ENCODE results near the gene LHX3.

Gene LHX3

GRCh38 chr9:136185066-136185465, 19.9 kb downstream of the LHX3 start:
- DNase-seq (ENCODE audit: extremely low spot score, insufficient read length, low read depth) (no peak), FAIRE-seq (no peak)

GRCh38 chr9:136182850-136183422, 22.0 kb downstream of the LHX3 start:
- DNase-seq (ENCODE audit: extremely low spot score, insufficient read length, low read depth) = no peak
- FAIRE-seq = no peak

- FAIRE-seq = no peak
- no peak for DNase-seq (ENCODE audit: extremely low spot score, insufficient read length, low read depth)
Measured at GRCh38 chr9:136182420-136182787, 22.5 kb downstream of the LHX3 start.

- no peak for FAIRE-seq
- DNase-seq (ENCODE audit: extremely low spot score, insufficient read length, low read depth) = no peak
Measured at GRCh38 chr9:136181784-136182419, 23.0 kb downstream of the LHX3 start.

GRCh38 chr9:136180586-136180985, 24.3 kb downstream of the LHX3 start:
- DNase-seq (ENCODE audit: extremely low spot score, insufficient read length, low read depth) (no peak), FAIRE-seq (no peak)

- no peak for FAIRE-seq
- no peak for DNase-seq (ENCODE audit: extremely low spot score, insufficient read length, low read depth)
Measured at GRCh38 chr9:136179761-136180160, 25.2 kb downstream of the LHX3 start.

GRCh38 chr9:136179101-136179616, 25.8 kb downstream of the LHX3 start:
- FAIRE-seq = no peak
- no peak for DNase-seq (ENCODE audit: extremely low spot score, insufficient read length, low read depth)

- no peak for DNase-seq (ENCODE audit: extremely low spot score, insufficient read length, low read depth)
- no peak for FAIRE-seq
Measured at GRCh38 chr9:136178773-136179075, 26.2 kb downstream of the LHX3 start.

GRCh38 chr9:136178061-136178772, 26.7 kb downstream of the LHX3 start:
- DNase-seq (ENCODE audit: extremely low spot score, insufficient read length, low read depth) (no peak), FAIRE-seq (no peak)

GRCh38 chr9:136177224-136177623, 27.7 kb downstream of the LHX3 start:
- no peak for FAIRE-seq
- DNase-seq (ENCODE audit: extremely low spot score, insufficient read length, low read depth) = no peak

- FAIRE-seq (no peak), DNase-seq (ENCODE audit: extremely low spot score, insufficient read length, low read depth) (no peak)
Measured at GRCh38 chr9:136175616-136176197, 29.2 kb downstream of the LHX3 start.

- FAIRE-seq (no peak), DNase-seq (ENCODE audit: extremely low spot score, insufficient read length, low read depth) (no peak)
Measured at GRCh38 chr9:136174779-136175615, 29.9 kb downstream of the LHX3 start.

- no peak for FAIRE-seq
- DNase-seq (ENCODE audit: extremely low spot score, insufficient read length, low read depth) = no peak
Measured at GRCh38 chr9:136173648-136174290, 31.2 kb downstream of the LHX3 start.

- no peak for DNase-seq (ENCODE audit: extremely low spot score, insufficient read length, low read depth)
- FAIRE-seq = no peak
Measured at GRCh38 chr9:136172412-136173079, 32.4 kb downstream of the LHX3 start.

- FAIRE-seq (no peak), DNase-seq (ENCODE audit: extremely low spot score, insufficient read length, low read depth) (no peak)
Measured at GRCh38 chr9:136171801-136172411, 33.0 kb downstream of the LHX3 start.

GRCh38 chr9:136171009-136171800, 33.7 kb downstream of the LHX3 start:
- DNase-seq (ENCODE audit: extremely low spot score, insufficient read length, low read depth) (no peak), FAIRE-seq (no peak)

- DNase-seq (ENCODE audit: extremely low spot score, insufficient read length, low read depth) (peak; percentile 67), FAIRE-seq (peak; percentile 56)
Measured at GRCh38 chr9:136170006-136170901, 34.7 kb downstream of the LHX3 start.
